Lung (tissue), 12 donors: ENCODE data around the gene TMEM151B. TPM values are rescaled to one million over a fixed set of nuclear protein-coding genes. Genes with fewer than 3 reads are reported as not detected.

Experiments used
- ATAC-seq: fragments of 200-7000 bp; cut with Tn5 transposase; one replicate; pipeline ENCODE4 v1.9.1; 2020; ENCODE audit warnings: moderate number of reproducible peaks; ENCODE audit not compliant: insufficient read depth, low FRiP score
- DNase-seq, 3 donors: peaks; one replicate each; pipeline ENCODE4 v3.0.0-alpha.2; 2013 to 2017
- H3K27ac ChIP-seq, 2 donors: one replicate each; pipeline ENCODE4 v1.5.1; 2013; ENCODE audit warnings: mild to moderate bottlenecking in 2 of 2, moderate library complexity in 2 of 2, control low read depth in 1 of 2, inconsistent platforms in 1 of 2, low read depth in 1 of 2, low read length in 1 of 2
- H3K27me3 ChIP-seq, 3 donors: one replicate each; pipeline ENCODE4 v1.5.1; 2013; ENCODE audit warnings: low read length in 2 of 3; ENCODE audit not compliant: control insufficient read depth in 3 of 3, insufficient read depth in 3 of 3
- H3K36me3 ChIP-seq, 4 donors: one replicate each; pipeline ENCODE4 v1.5.1; 2013; ENCODE audit warnings: low read length in 4 of 4, mild to moderate bottlenecking in 1 of 4, moderate library complexity in 1 of 4; ENCODE audit not compliant: control insufficient read depth in 4 of 4, insufficient read depth in 4 of 4
- H3K4me1 ChIP-seq, 5 donors: one replicate each; pipeline ENCODE4 v1.5.1; 2013; ENCODE audit warnings: low read length in 5 of 5, mild to moderate bottlenecking in 2 of 5, moderate library complexity in 1 of 5; ENCODE audit not compliant: control insufficient read depth in 5 of 5, insufficient read depth in 5 of 5
- H3K4me3 ChIP-seq: one replicate; pipeline ENCODE4 v1.5.1; 2013; ENCODE audit warnings: mild to moderate bottlenecking, control low read depth, moderate library complexity
- H3K9ac ChIP-seq, 2 donors: one replicate each; pipeline ENCODE4 v1.5.1; 2013; ENCODE audit warnings: low read length in 2 of 2, control low read depth in 1 of 2; ENCODE audit not compliant: insufficient read depth in 1 of 2
- H3K9me3 ChIP-seq, 4 donors: one replicate each; pipeline ENCODE4 v1.5.1; 2013; ENCODE audit warnings: low read length in 3 of 4, mild to moderate bottlenecking in 1 of 4, moderate library complexity in 1 of 4; ENCODE audit not compliant: control insufficient read depth in 4 of 4, insufficient read depth in 3 of 4
- WGBS, 2 donors: extraction: QIAGEN DNeasy Blood & Tissue Kit; methylation state at CpG; one replicate each; pipeline ENCODE4 v1.1.7; 2013; 5-methylcytosine and 5-hydroxymethylcytosine counted together
- polyA plus RNA-seq, 2 donors: library from polyadenylated mRNA; stranded (reverse); fragments of 200-250 nt; gene quantifications; one replicate each; pipeline ENCODE4 v1.2.1, GENCODE V29; 2013
- total RNA-seq, 2 donors: library from RNA; depleted of rRNA in 1 of 2; stranded (reverse); fragments of >200 nt in 1 of 2; gene quantifications; one replicate each; pipeline ENCODE4 v1.2.1, GENCODE V29; 2014 to 2021
- TF ChIP-seq, protein P1 (sequence below): IDR thresholded peaks from 2 replicates; pipeline ENCODE4 v1.5.1; 2012; ENCODE audit warnings: mild to moderate bottlenecking; ENCODE audit errors: control extremely low read depth, extremely low read depth
- donor health status: control.
- donor health status: control.
- donor health status: Bipolar disorder and iron deficiency.
- donor health status: healthy.
- donor health status: DM: yes; HTN: yes; CAD: no.

The TMEM151B gene
- total and polyA plus RNA-seq, 4 donors, result 0.02 to 0.21 (median 0.08) TPM

- TF ChIP-seq, protein P1, sequence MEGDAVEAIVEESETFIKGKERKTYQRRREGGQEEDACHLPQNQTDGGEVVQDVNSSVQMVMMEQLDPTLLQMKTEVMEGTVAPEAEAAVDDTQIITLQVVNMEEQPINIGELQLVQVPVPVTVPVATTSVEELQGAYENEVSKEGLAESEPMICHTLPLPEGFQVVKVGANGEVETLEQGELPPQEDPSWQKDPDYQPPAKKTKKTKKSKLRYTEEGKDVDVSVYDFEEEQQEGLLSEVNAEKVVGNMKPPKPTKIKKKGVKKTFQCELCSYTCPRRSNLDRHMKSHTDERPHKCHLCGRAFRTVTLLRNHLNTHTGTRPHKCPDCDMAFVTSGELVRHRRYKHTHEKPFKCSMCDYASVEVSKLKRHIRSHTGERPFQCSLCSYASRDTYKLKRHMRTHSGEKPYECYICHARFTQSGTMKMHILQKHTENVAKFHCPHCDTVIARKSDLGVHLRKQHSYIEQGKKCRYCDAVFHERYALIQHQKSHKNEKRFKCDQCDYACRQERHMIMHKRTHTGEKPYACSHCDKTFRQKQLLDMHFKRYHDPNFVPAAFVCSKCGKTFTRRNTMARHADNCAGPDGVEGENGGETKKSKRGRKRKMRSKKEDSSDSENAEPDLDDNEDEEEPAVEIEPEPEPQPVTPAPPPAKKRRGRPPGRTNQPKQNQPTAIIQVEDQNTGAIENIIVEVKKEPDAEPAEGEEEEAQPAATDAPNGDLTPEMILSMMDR, result no peak
- WGBS, 2 donors, result 85 to 94% methylated on average over 6 of the region's 6 CpGs
- Histone ChIP-seq H3K4me3 (no peak overlapping the region), H3K9ac (no peak overlapping the region), H3K9me3 (peaks cover 0 to 4% (median 0%) of the 10 kb centered on the region in 4 donors), H3K27ac (no peak overlapping the region), H3K36me3 (no peaks in the 10 kb centered on the region), H3K4me1 (peaks cover 0 to 9% (median 0%) of the 10 kb centered on the region in 5 donors), H3K27me3 (peaks cover 0 to 46% (median 28%) of the 10 kb centered on the region in 3 donors)
- ATAC-seq (no peak), DNase-seq (no peak)
These were observed 1.1 kb downstream of the TMEM151B start for GRCh38 chr6:44271406-44271723.

- 62 to 76% methylated on average over 3 of the region's 3 CpGs for WGBS, 2 donors
- Histone ChIP-seq H3K4me3 (no peak overlapping the region), H3K27me3 (peaks cover 0 to 51% (median 28%) of the 10 kb centered on the region in 3 donors), H3K27ac (no peak overlapping the region), H3K4me1 (peaks cover 0 to 12% (median 0%) of the 10 kb centered on the region in 5 donors), H3K9ac (no peak overlapping the region), H3K9me3 (peaks cover 0 to 4% (median 0%) of the 10 kb centered on the region in 4 donors), H3K36me3 (no peaks in the 10 kb centered on the region)
- DNase-seq (no peak), ATAC-seq (no peak)
- TF ChIP-seq, protein P1, result no peak
These were observed 1.7 kb downstream of the TMEM151B start for GRCh38 chr6:44271914-44272313.

DNA sequence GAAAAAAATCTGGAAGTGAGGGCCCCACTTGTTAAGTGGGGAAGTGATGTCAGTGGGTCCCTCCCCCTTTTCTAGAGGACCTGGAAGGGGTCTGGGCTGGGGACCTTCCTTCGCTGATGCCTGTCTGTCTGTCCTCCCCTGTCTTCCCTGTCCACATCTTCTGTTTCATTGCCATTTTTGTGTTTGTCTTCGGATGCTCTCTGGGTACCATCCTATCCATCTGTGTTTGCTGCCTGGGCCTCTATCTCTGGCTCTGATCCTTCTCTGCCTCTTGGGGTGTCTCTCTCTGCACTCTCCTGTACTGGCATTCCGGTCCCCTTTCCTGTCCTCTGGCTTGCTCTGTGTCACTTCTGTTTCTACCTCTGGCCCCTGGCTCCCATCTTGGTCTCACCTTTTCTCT lies 2.3 kb downstream of the TMEM151B start:
- ATAC-seq, result no peak

More for the DNA sequence above, 2.3 kb downstream of the TMEM151B start:
- WGBS, 2 donors, result 82 to 90% methylated on average over 3 of the region's 3 CpGs
- no peaks in the 10 kb centered on the region for H3K36me3 ChIP-seq
- no peak overlapping the region for H3K4me3 ChIP-seq
- H3K4me1 ChIP-seq, result peaks cover 0 to 13% (median 0%) of the 10 kb centered on the region in 5 donors
- peaks cover 0 to 4% (median 0%) of the 10 kb centered on the region in 4 donors for H3K9me3 ChIP-seq
- no peak overlapping the region for H3K9ac ChIP-seq
- TF ChIP-seq, protein P1, result no peak
- H3K27ac ChIP-seq, result no peak overlapping the region
- peaks cover 0 to 56% (median 30%) of the 10 kb centered on the region in 3 donors for H3K27me3 ChIP-seq
- DNase-seq, result no peak
